GM21786 (cell line): Measurements from ENCODE around the gene PPARD.
"Not testable (repeated sequence)": the region's sequence is repeated elsewhere in the genome, so short reads cannot be mapped to it uniquely, and the experiment has no call there.

Source experiments
- ATAC-seq: cut with Tn5 transposase; IDR thresholded peaks from one replicate; pipeline ENCODE4 v1.9.1; 2021; ENCODE audit not compliant: unreplicated experiment

PPARD gene

GRCh38 chr6:35342258-35343091 lies at the start of gene PPARD:
PPARD (plus strand) TSS chr6:35342558; CDS start chr6:35411088, 68,530 bp downstream.
- peak; percentile 96 for ATAC-seq

GRCh38 chr6:35293681-35294080 lies 48.7 kb upstream of the PPARD start:
- no peak for ATAC-seq

DNA sequence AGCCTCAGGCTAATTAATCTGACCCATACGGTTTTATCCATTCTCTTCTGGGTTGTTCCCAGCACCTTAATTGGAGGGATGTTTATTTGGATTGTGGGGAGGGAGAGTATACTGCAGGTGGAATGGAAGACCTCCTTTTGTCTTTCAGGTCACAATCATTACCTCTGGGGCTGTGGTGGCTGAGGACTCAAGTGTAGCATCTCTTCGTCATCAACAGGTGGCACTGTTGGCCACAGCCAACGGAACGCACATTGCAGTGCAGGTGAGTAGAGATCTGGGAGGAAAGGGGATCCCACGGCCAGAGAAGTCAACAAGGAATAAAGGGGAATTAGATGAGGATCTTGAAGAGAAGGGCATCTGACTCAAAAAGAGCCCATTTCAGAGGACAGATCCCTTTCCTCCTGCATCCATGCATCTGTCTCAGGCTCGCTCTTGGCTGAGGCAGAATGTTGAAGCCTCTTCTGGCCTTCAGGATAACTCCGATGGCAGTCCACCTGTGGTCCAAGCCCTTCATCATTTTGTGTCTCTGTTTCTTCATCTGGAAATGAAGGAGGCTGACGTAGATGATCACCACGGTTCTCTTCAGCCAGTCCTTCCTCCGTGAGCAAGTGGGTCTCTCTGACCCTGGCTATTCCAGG lies 47.9 kb upstream of the PPARD start:
- ATAC-seq, result no peak

DNA sequence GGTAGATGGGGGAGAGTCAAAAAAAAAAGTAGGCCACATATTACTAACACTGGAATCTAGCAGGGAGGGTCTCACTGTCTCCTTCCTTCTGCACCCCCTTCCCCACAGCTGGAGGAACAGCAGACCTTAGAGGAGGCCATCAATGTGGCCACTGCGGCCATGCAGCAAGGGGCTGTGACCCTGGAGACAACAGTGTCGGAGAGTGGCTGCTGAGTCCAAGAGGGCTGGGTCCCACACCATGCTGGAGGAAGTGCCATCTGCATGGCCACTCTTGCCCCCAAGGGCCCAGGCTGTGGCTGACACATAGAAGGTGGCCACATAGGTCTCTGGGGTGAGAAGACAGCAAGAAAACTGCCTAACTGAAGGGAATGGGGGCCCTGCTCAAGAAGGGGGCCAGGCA lies 47.3 kb upstream of the PPARD start:
- ATAC-seq, result no peak

- ATAC-seq, result no peak
These were observed 46.6 kb upstream of the PPARD start for GRCh38 chr6:35295521-35296315.

DNA sequence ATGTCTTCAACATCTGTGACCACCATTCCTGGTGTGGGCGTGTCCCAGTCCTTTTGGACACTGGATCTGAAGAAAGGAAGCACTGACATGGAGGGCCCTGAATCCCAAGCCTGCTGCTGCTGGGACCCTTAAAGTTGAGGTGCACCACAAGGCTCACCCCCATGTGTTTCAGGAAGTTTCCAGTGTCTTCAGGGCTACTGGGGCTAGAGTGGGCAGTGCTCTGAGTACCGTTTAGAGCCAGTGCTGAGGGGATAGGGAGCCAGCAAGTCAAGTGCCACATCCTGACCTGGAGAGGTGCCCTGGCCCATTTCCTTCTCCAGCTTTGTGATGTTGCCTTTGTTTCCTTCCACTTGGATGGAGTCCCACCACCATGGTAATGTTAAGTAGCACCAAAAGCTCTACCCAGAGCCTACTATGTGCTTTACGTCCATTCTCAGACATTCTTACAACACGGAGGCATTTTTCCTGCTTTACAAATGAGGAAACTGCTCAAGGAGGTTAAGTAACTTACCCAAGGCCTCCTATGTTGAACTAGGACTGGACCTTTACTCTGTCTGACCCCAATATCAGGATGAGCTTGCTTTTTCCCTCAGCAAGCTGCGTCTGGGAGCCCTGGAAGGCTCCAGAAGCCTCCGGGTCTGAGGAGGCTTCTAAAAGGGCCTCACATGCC lies 45.3 kb upstream of the PPARD start:
- ATAC-seq, result no peak

DNA sequence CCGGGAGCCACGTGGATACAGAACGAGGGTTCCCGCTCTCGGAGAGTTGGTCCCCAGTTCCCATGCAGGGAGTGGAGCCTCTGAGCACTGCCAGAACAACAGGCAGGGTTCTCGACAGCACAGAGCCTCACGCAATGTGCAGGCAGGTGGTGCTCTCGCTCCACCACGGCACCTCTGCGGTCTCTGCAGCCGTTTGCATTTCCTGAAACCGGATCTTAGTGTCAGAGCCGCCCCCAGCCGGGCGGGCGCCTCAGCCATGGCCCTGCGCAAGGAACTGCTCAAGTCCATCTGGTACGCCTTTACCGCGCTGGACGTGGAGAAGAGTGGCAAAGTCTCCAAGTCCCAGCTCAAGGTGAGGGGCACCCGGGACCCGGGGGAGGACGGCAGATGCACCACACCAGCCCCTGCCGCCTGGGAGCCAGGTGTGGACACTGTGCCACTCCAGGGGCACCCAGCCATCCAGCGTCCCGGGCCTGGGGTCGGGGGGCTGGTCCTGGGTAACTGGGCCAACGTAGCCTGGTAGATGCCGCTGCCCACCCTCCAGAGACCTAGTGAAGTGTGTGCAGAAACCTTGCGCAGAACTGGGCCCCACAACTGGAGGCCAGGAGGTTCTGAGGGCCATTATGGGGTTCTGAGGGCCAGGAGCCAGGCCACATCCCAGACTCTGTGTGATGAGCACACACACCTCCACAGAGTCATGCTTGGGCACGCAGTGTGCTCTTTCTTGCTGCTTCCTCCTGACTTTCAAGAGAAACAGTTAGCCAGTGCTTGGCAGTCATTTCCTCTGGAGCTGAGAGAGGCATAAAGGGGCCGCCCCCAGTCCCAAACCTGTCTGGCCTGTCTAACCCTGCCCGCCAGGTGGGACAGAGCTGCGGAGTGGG lies 44.5 kb upstream of the PPARD start, which contains the start of gene DEF6:
TSS of gene DEF6 (plus strand) at position 218 of the 881 bp plus-strand sequence. CDS start at position 257, 39 bp downstream.
- ATAC-seq, result peak; percentile 78

DNA sequence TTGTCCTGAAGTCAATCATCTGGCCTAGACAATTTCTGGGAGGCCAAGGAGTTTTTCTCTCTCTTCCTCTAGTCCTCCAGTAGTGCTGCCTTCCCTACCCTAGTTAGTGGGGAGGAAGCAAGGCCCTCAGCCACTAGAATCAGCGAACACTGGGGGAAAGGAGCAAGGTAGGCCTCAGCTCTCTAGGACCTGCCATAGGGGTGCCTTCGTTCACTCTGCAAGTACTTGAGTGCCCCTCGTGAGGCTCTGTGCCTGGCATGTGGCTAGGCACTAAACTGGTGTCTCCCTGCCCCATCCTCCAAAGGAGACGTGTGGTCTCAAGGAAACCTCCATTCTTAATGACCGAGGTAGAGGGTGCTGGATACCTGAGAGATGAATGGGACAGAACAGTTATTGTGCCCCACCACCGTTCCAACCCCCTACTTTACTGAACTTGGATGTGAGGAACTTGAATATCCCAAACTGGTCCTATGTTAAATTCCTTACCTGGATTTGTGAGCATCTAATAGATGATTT lies 43.7 kb upstream of the PPARD start:
- no peak for ATAC-seq

DNA sequence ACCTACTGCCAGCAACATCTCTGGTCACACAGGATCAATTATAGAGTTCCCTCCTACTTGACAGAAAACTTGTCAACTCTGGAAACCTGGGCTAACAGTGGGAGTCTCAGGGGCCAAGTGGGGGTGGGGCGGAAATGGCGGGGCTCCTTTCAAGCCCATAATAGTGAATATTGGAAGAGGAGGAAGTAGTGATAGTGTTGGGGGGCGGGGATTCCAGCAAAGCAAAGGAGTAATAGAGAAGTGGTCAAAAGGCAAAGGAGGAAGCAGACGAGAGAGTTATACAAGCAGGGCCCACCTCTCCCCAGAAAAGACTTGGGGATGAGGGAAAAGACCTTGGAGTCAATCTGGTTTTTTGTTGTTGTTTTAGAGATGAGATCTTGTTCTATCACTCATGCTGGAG lies 42.7 kb upstream of the PPARD start:
- ATAC-seq, result no peak

GRCh38 chr6:35300848-35301247 lies 41.5 kb upstream of the PPARD start:
- no peak for ATAC-seq

- ATAC-seq, result peak; percentile 75
These were observed 39.6 kb upstream of the PPARD start for GRCh38 chr6:35302604-35303241.

DNA sequence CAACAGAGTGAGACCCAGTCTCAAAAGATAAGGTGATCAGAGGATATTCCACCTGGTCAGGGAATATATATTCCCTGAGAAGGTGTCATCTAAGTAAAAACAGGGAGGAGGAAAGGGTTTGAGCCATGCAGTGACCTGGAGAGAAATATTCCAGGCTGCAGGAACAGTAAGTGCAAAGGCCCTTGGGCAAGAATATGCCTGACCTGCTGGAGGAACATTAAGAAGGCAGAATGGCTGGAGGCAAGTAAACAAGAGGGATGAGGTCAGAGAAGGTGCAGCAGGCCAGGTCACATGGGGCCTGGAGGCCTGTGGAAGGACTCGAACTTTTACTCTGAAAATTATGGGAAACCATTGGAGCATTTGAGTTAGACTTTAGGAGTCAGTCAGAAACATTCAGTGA lies 38.1 kb upstream of the PPARD start:
- no peak for ATAC-seq

DNA sequence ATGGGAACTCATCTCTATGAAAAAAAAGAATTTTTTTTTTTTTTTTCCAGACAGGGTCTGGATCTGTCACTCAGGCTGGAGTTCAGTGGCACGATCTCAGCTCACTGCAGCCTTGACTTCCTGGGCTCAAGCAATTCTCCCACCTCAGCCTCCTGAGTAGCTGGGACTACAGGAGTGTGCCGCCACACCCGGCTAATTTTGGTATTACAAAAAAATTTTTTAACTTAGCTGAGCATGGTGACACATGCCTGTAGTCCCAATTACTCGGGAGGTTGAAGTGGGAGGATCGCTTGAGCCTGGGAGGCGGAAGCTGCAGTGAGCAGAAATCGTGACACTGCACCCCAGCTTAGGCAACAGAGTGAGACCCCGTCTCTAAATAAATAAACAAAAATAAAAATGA lies 37.2 kb upstream of the PPARD start:
- ATAC-seq, result no peak

GRCh38 chr6:35307138-35307537 lies 35.2 kb upstream of the PPARD start:
- ATAC-seq, result not testable (repeated sequence)

GRCh38 chr6:35308543-35308942 lies 33.8 kb upstream of the PPARD start:
- not testable (repeated sequence) for ATAC-seq

DNA sequence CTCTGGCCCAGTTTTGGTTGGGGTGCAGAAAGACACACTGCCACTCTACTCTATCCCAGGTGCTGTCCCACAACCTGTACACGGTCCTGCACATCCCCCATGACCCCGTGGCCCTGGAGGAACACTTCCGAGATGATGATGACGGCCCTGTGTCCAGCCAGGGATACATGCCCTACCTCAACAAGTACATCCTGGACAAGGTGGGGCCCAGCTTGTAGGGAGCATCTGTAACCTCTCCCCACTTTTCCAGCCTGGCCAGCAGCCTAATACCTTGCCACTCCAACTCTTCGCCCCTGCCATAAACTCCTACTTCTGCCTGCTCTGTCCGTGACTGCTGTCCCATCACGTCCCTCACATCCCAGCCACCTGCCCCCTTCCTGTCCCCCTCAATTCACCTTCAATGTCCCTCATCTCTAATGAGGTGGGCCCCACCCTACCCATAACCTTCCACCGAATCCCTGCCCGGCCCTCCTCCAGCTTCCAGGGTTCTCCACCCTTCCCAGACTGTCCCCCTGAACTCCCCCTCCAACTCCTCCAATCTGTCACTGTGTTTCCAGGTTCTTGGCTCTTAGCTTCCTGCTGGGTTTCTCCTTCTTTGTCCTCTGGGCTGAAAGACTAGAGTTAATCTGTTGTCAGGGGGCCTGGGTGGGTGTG lies 32.6 kb upstream of the PPARD start:
- ATAC-seq, result no peak

GRCh38 chr6:35310265-35310831 lies 32.0 kb upstream of the PPARD start:
- ATAC-seq, result no peak

DNA sequence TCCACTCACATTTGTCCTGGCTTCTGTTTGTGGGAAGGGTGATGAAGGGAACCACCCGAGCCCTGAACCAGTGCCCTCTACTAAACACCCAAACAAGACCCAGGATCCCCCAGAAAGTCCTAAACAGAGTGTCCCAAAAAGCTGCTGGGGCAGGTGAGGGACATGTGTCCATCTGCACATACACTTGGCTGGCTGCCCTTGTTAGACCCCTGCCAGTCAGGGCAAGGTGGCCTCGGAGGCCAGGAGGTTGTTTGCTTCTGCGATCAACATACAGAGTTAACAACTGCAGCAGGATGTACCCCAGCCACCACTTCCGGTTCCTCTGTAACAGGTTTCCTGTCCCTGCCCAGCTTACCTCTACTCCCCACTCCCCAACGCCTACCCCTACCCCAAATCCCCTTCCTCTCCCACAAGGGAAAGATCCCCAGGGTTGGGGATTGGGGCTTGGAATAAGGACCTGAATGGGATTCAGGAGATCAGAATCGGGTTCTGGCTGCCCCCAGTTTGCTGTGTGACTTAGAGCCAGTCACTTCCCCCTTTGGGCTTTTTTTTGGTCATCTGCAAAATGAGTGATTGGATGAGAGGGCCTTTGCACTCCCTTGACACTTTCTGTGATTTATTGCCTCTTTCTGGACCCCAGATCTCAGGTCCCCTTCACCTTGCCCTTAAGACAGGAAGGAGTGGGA lies 30.8 kb upstream of the PPARD start:
- no peak for ATAC-seq
